Endothelial cell of umbilical vein (primary cell): ENCODE measurements around the gene ERO1A. TPM values are rescaled to one million over a fixed set of nuclear protein-coding genes. Genes with fewer than 3 reads are reported as not detected.

Experiments used
- BruUV-seq: library from RNA; stranded (reverse); fragments of 400-500 nt; replicated peaks from 2 replicates; lab custom pipeline; 2021; lab: Mats Ljungman, UMichigan
- CTCF ChIA-PET: fragments of 300-600, 350-600 bp; sonication (Branson Sonifier 250); formaldehyde crosslinking; loops from one replicate; lab custom pipeline; 2021; ENCODE audit warnings: antibody characterized with exemption, inconsistent platforms; lab: Charles Lee
- POLR2A ChIA-PET: fragments of 300-600, 350-600 bp; sonication (Branson Sonifier 250); formaldehyde crosslinking; loops from one replicate; lab custom pipeline; 2021; ENCODE audit warnings: antibody characterized with exemption, inconsistent platforms; lab: Charles Lee
- DNase-seq: peaks from one replicate; pipeline ENCODE4 v3.0.0-alpha.2; 2011; ENCODE audit warnings: low read depth, low spot score
- FAIRE-seq: peaks from 2 replicates; lab custom pipeline; 2011; peaks lifted over from hg19 to GRCh38; lab: Jason Lieb, UNC
- H2AFZ ChIP-seq: 2 replicates; pipeline ENCODE4 v1.6.0; 2012; ENCODE audit warnings: low read depth, low read length, control low read depth, inconsistent platforms
- H3K27ac ChIP-seq: 2 replicates; pipeline ENCODE4 v1.5.1; 2011; ENCODE audit warnings: low read depth, mild to moderate bottlenecking, control low read depth, low read length, moderate library complexity; ENCODE audit not compliant: insufficient read depth
- H3K27me3 ChIP-seq, 2 experiments: 2 replicates each; pipeline versions ENCODE4 v1.6.0 to v1.6.1; 2011; ENCODE audit warnings: low read length in 2 of 2, mixed read lengths in 1 of 2; ENCODE audit not compliant: control insufficient read depth in 2 of 2, insufficient read depth in 2 of 2
- H3K36me3 ChIP-seq, 2 experiments: 2 replicates in 1 of 2; 3 replicates in 1 of 2; pipeline ENCODE4 v1.5.1; 2011; ENCODE audit warnings: low read length in 2 of 2, mild to moderate bottlenecking in 1 of 2, moderate library complexity in 1 of 2; ENCODE audit not compliant: control insufficient read depth in 2 of 2, insufficient read depth in 2 of 2; ENCODE audit errors: extremely low read depth in 1 of 2
- H3K4me1 ChIP-seq: 3 replicates; pipeline ENCODE4 v1.5.1; 2011; ENCODE audit warnings: mild to moderate bottlenecking, low read length; ENCODE audit not compliant: control insufficient read depth, insufficient read depth; ENCODE audit errors: extremely low read depth
- H3K4me2 ChIP-seq: 2 replicates; pipeline ENCODE4 v1.6.1; 2011; ENCODE audit warnings: low read length, control low read depth, mixed read lengths; ENCODE audit not compliant: insufficient read depth
- H3K4me3 ChIP-seq, 3 experiments: fragments of 200-600 bp in 1 of 3; sonication (generic), shearing (Covaris generic) in 1 of 3; replicated peaks in 1 of 3; 2 replicates each; pipeline ENCODE4 v1.5.1; 2011 to 2016; ENCODE audit warnings: control low read depth in 3 of 3, low read length in 3 of 3, mild to moderate bottlenecking in 2 of 3, inconsistent platforms in 1 of 3, low read depth in 1 of 3, moderate library complexity in 1 of 3; ENCODE audit not compliant: insufficient read depth in 1 of 3
- H3K79me2 ChIP-seq: 2 replicates; pipeline ENCODE4 v1.6.0; 2012; ENCODE audit warnings: low read length, inconsistent platforms; ENCODE audit not compliant: control insufficient read depth, insufficient read depth
- H3K9ac ChIP-seq: replicated peaks from 2 replicates; pipeline ENCODE3; 2011; ENCODE audit warnings: low read length, control low read depth; ENCODE audit not compliant: insufficient read depth; ENCODE audit errors: extremely low read depth
- H3K9me1 ChIP-seq: replicated peaks from 3 replicates; pipeline ENCODE4 v1.6.0; 2011; ENCODE audit warnings: mild to moderate bottlenecking, low read length; ENCODE audit not compliant: control insufficient read depth, insufficient read depth; ENCODE audit errors: extremely low read depth
- H3K9me3 ChIP-seq: replicated peaks from 2 replicates; pipeline ENCODE4 v1.5.1; 2012; ENCODE audit warnings: low read length, inconsistent platforms; ENCODE audit not compliant: control insufficient read depth, insufficient read depth
- H4K20me1 ChIP-seq: replicated peaks from 2 replicates; pipeline ENCODE3; 2011; ENCODE audit warnings: mild to moderate bottlenecking, low read length; ENCODE audit not compliant: control insufficient read depth, insufficient read depth; ENCODE audit errors: extremely low read depth
- POLR2A ChIP-seq: IDR thresholded peaks from 2 replicates; pipeline ENCODE4 v1.6.1; 2012; ENCODE audit warnings: low read depth, mild to moderate bottlenecking, control low read depth, low read length
- POLR2AphosphoS5 ChIP-seq: IDR thresholded peaks from 2 replicates; pipeline ENCODE4 v1.6.1; 2012; ENCODE audit warnings: low read depth, mild to moderate bottlenecking, control low read depth, low read length, moderate library complexity; ENCODE audit not compliant: insufficient read depth
- dilution Hi-C: fragments of 300-500 bp; cut with MboI; formaldehyde crosslinking; loops from one replicate; pipeline ENCODE4 v1.15.0; 2019; ENCODE audit warnings: low sequenced_read_pairs; ENCODE audit not compliant: extremely low pct_ligation_motif_present
- intact Hi-C: fragments of 100-400 bp; cut with micrococcal nuclease; formaldehyde crosslinking; loops from one replicate; pipeline ENCODE4 v1.10.0; 2022
- polyA plus RNA-seq, 4 experiments: library from polyadenylated mRNA; depleted of rRNA in 3 of 4; stranded (reverse) in 3 of 4; unstranded in 1 of 4; fragments of >200 nt; gene quantifications; 2 replicates each; pipeline versions ENCODE4 v1.2.1 to v1.2.3, GENCODE V29; 2011 to 2012; ENCODE audit warnings: missing spikeins in 1 of 4
- total RNA-seq: library from RNA; stranded (reverse); gene quantifications from 2 replicates; pipeline ENCODE4 v1.2.3, GENCODE V29; 2021
- TF ChIP-seq, protein P1 (sequence below), 2 donors: IDR thresholded peaks; 1 replicate in 1 of 2; 2 replicates in 1 of 2; pipeline ENCODE4 v1.5.1; 2011; ENCODE audit warnings: low read length in 2 of 2, mild to moderate bottlenecking in 2 of 2, moderate library complexity in 2 of 2, control low read depth in 1 of 2, inconsistent platforms in 1 of 2, low read depth in 1 of 2; ENCODE audit not compliant: insufficient read depth in 1 of 2; ENCODE audit errors: extremely low read depth in 1 of 2
- TF ChIP-seq, protein P2 (sequence below): IDR thresholded peaks from 2 replicates; pipeline ENCODE4 v1.6.1; 2011; ENCODE audit not compliant: insufficient read depth, insufficient read length

Gene ERO1A
- total and polyA plus RNA-seq, 2 donors (not counting 3 experiments of a cell fraction or from before 2014, with no cell fraction given), result 20.7 to 71.4 TPM

DNA sequence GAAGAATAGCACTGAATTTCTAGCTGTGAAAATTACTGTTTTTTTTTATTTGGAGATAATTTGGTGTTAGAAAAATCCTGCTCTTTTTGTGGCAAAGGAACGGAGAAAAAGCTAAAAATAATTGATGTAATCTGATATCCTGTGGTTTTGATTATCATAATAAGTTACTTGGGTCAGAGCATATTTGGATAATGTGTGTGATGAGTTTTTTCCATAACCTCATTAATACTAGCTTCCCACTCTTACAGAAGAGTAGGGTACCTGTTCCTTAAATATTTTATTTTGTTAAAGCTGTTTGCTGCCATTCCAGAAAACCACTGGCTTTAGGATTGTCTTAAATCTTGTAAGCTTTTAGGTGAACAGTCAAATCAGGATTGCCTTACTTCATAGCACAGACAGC, 16.3 kb upstream of the ERO1A start:
- POLR2A ChIA-PET, result interaction anchor here (0.8 kb wide), 2 partner anchors 17 to 18 kb away, joined by 3 to 5 read pairs; partner anchors contain the start of gene STYX
- H3K79me2 ChIP-seq, result peaks cover 42% of the 10 kb centered on the region
- no TSS peak for BruUV-seq
- peaks cover 9 to 37% of the 10 kb centered on the region in 2 experiments for H3K36me3 ChIP-seq
- no peak for DNase-seq
- H3K4me3 ChIP-seq, result no peak overlapping the region
- intact Hi-C loops (no loop called here), dilution Hi-C loops (no loop called here)
- H3K4me2 ChIP-seq, result no peak overlapping the region
- H3K9me1 ChIP-seq, result no peaks in the 10 kb centered on the region
- H3K9ac ChIP-seq, result no peak overlapping the region
- no peaks in the 10 kb centered on the region for H3K27me3 ChIP-seq
- no peak for FAIRE-seq
- H2AFZ ChIP-seq, result no peak overlapping the region
- H3K4me1 ChIP-seq, result peaks cover 12% of the 10 kb centered on the region
- H4K20me1 ChIP-seq, result peaks cover 3% of the 10 kb centered on the region
- CTCF ChIA-PET, result interaction anchor here (0.9 to 3.4 kb wide), 4 partner anchors 9 to 594 kb away, joined by 3 to 13 read pairs (median 4); no protein-coding TSS in a partner anchor
- TF ChIP-seq, protein P1, sequence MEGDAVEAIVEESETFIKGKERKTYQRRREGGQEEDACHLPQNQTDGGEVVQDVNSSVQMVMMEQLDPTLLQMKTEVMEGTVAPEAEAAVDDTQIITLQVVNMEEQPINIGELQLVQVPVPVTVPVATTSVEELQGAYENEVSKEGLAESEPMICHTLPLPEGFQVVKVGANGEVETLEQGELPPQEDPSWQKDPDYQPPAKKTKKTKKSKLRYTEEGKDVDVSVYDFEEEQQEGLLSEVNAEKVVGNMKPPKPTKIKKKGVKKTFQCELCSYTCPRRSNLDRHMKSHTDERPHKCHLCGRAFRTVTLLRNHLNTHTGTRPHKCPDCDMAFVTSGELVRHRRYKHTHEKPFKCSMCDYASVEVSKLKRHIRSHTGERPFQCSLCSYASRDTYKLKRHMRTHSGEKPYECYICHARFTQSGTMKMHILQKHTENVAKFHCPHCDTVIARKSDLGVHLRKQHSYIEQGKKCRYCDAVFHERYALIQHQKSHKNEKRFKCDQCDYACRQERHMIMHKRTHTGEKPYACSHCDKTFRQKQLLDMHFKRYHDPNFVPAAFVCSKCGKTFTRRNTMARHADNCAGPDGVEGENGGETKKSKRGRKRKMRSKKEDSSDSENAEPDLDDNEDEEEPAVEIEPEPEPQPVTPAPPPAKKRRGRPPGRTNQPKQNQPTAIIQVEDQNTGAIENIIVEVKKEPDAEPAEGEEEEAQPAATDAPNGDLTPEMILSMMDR (IDR thresholded peaks at IDR 0.05; ENCODE audit: extremely low read depth in 1 of 2, insufficient read depth in 1 of 2, low read depth in 1 of 2, low read length in 2 of 2), result no peak
- TF ChIP-seq POLR2AphosphoS5, result no peak
- TF ChIP-seq, protein P2, sequence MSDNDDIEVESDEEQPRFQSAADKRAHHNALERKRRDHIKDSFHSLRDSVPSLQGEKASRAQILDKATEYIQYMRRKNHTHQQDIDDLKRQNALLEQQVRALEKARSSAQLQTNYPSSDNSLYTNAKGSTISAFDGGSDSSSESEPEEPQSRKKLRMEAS, result no peak
- no peak for TF ChIP-seq POLR2A
- no peaks in the 10 kb centered on the region for H3K9me3 ChIP-seq
- no peak overlapping the region for H3K27ac ChIP-seq
